Duodenal mucosa (tissue), 2 donors: Measurements from ENCODE around the gene RIPOR2.
A peak's percentile ranks its signal among the peaks of the same experiment; 100 is the strongest.

ENCODE experiments used
- H3K27ac ChIP-seq: one replicate; pipeline ENCODE4 v1.7.0; 2013; ENCODE audit warnings: low read depth, low read length
- H3K27me3 ChIP-seq, 2 donors: one replicate each; pipeline ENCODE4 v1.7.0; 2013; ENCODE audit warnings: low read length in 2 of 2, control low read depth in 1 of 2; ENCODE audit not compliant: insufficient read depth in 2 of 2, control insufficient read depth in 1 of 2
- H3K36me3 ChIP-seq, 2 donors: one replicate each; pipeline ENCODE4 v1.7.0; 2013; ENCODE audit warnings: low read length in 2 of 2, control low read depth in 1 of 2; ENCODE audit not compliant: insufficient read depth in 2 of 2, control insufficient read depth in 1 of 2
- H3K4me1 ChIP-seq, 2 donors: one replicate each; pipeline ENCODE4 v1.7.0; 2013; ENCODE audit warnings: low read length in 2 of 2, control low read depth in 1 of 2; ENCODE audit not compliant: insufficient read depth in 2 of 2, control insufficient read depth in 1 of 2
- H3K4me3 ChIP-seq, 2 donors: one replicate each; pipeline ENCODE4 v1.7.0; 2013; ENCODE audit warnings: low read length in 2 of 2, low read depth in 1 of 2
- H3K9ac ChIP-seq, 2 donors: one replicate each; pipeline ENCODE4 v1.7.0; 2013; ENCODE audit warnings: low read length in 2 of 2, low read depth in 1 of 2
- H3K9me3 ChIP-seq, 2 donors: one replicate each; pipeline ENCODE4 v1.7.0; 2013; ENCODE audit warnings: low read length in 2 of 2, control low read depth in 1 of 2; ENCODE audit not compliant: control insufficient read depth in 1 of 2

The RIPOR2 gene

GRCh38 chr6:24935366-24936152 is at the start of gene RIPOR2:
RIPOR2 (minus strand) TSS chr6:24935960; CDS start chr6:24935898, 62 bp downstream.
- Histone ChIP-seq H3K9me3 (no peaks in the 10 kb centered on the region), H3K36me3 (no peaks in the 10 kb centered on the region), H3K27me3 (peaks cover 0 to 4% of the 10 kb centered on the region in 2 donors), H3K9ac (no peak within 1 kb of the TSS), H3K4me1 (peaks cover 0 to 10% of the 10 kb centered on the region in 2 donors), H3K27ac (no peak within 1 kb of the TSS), H3K4me3 (peak within 1 kb of the TSS; percentile 13 to 33)

- Histone ChIP-seq H3K9me3 (peaks cover 0 to 9% of the 10 kb centered on the region in 2 donors), H3K36me3 (no peaks in the 10 kb centered on the region), H3K27me3 (no peaks in the 10 kb centered on the region), H3K4me3 (no peak overlapping the region), H3K9ac (no peak overlapping the region), H3K4me1 (no peaks in the 10 kb centered on the region), H3K27ac (no peak overlapping the region)
These were observed 49.6 kb upstream of the RIPOR2 start for GRCh38 chr6:24985323-24985722.

- Histone ChIP-seq H3K4me1 (no peaks in the 10 kb centered on the region), H3K36me3 (no peaks in the 10 kb centered on the region), H3K9me3 (peaks cover 0 to 3% of the 10 kb centered on the region in 2 donors), H3K27ac (no peak overlapping the region), H3K9ac (no peak overlapping the region), H3K4me3 (no peak overlapping the region), H3K27me3 (no peaks in the 10 kb centered on the region)
These were observed 46.5 kb upstream of the RIPOR2 start for GRCh38 chr6:24982231-24982630.

GRCh38 chr6:24981386-24981760 is 45.6 kb upstream of the RIPOR2 start:
- Histone ChIP-seq H3K4me3 (no peak overlapping the region), H3K27me3 (no peaks in the 10 kb centered on the region), H3K9me3 (no peaks in the 10 kb centered on the region), H3K36me3 (no peaks in the 10 kb centered on the region), H3K27ac (no peak overlapping the region), H3K9ac (no peak overlapping the region), H3K4me1 (no peaks in the 10 kb centered on the region)

- Histone ChIP-seq H3K4me3 (no peak overlapping the region), H3K9me3 (no peaks in the 10 kb centered on the region), H3K9ac (no peak overlapping the region), H3K27me3 (no peaks in the 10 kb centered on the region), H3K27ac (no peak overlapping the region), H3K36me3 (no peaks in the 10 kb centered on the region), H3K4me1 (no peaks in the 10 kb centered on the region)
These were observed 45.0 kb upstream of the RIPOR2 start for GRCh38 chr6:24980507-24981385.

- no peaks in the 10 kb centered on the region for H3K9me3 ChIP-seq
- H3K9ac ChIP-seq: no peak overlapping the region
- no peak overlapping the region for H3K4me3 ChIP-seq
- no peaks in the 10 kb centered on the region for H3K36me3 ChIP-seq
- H3K4me1 ChIP-seq: no peaks in the 10 kb centered on the region
- H3K27ac ChIP-seq: no peak overlapping the region
- H3K27me3 ChIP-seq: no peaks in the 10 kb centered on the region
These were observed 43.4 kb upstream of the RIPOR2 start for GRCh38 chr6:24979176-24979575.

GRCh38 chr6:24974182-24975171 is 38.7 kb upstream of the RIPOR2 start:
- no peaks in the 10 kb centered on the region for H3K27me3 ChIP-seq
- H3K27ac ChIP-seq: no peak overlapping the region
- H3K9ac ChIP-seq: no peak overlapping the region
- H3K36me3 ChIP-seq: no peaks in the 10 kb centered on the region
- no peaks in the 10 kb centered on the region for H3K4me1 ChIP-seq
- no peak overlapping the region for H3K4me3 ChIP-seq
- H3K9me3 ChIP-seq: no peaks in the 10 kb centered on the region

- Histone ChIP-seq H3K36me3 (no peaks in the 10 kb centered on the region), H3K27ac (no peak overlapping the region), H3K9ac (no peak overlapping the region), H3K4me3 (no peak overlapping the region), H3K4me1 (no peaks in the 10 kb centered on the region), H3K27me3 (no peaks in the 10 kb centered on the region), H3K9me3 (no peaks in the 10 kb centered on the region)
These were observed 36.7 kb upstream of the RIPOR2 start for GRCh38 chr6:24972311-24972958.

GRCh38 chr6:24971067-24971466 is 35.3 kb upstream of the RIPOR2 start:
- no peaks in the 10 kb centered on the region for H3K4me1 ChIP-seq
- H3K27me3 ChIP-seq: no peaks in the 10 kb centered on the region
- no peak overlapping the region for H3K9ac ChIP-seq
- no peaks in the 10 kb centered on the region for H3K36me3 ChIP-seq
- no peak overlapping the region for H3K4me3 ChIP-seq
- H3K27ac ChIP-seq: no peak overlapping the region
- H3K9me3 ChIP-seq: no peaks in the 10 kb centered on the region
